Activated CD8-positive, alpha-beta memory T cell treated with anti-CD3 and anti-CD28 coated beads, Interleukin-2, amount 50 U/mL, for 4 hours (primary cell): ENCODE measurements around the gene MYOD1.

ENCODE experiments used
- DNase-seq: peaks from one replicate; pipeline ENCODE4 v3.0.0-alpha.2; 2020

MYOD1 gene

DNA sequence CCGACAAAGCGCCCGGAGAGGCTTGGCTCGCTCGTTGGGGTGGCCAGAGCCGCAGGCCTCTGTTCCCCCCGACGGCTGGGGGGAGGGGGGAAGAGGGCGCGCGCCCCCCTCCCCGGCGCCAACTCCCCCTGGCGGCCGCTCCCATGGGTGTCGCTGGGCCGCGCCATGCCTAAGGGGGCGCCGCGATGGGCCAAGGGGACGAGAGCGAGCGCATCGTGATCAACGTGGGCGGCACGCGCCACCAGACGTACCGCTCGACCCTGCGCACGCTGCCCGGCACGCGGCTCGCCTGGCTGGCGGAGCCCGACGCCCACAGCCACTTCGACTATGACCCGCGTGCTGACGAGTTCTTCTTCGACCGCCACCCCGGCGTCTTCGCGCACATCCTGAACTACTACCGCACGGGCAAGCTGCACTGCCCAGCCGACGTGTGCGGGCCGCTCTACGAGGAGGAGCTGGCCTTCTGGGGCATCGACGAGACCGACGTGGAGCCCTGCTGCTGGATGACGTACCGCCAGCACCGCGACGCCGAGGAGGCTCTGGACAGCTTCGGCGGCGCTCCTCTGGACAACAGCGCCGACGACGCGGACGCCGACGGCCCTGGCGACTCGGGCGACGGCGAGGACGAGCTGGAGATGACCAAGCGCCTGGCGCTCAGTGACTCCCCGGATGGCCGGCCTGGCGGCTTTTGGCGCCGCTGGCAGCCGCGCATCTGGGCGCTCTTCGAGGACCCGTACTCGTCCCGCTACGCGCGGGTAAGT is 16.6 kb downstream of the MYOD1 start:
- no peak for DNase-seq

DNA sequence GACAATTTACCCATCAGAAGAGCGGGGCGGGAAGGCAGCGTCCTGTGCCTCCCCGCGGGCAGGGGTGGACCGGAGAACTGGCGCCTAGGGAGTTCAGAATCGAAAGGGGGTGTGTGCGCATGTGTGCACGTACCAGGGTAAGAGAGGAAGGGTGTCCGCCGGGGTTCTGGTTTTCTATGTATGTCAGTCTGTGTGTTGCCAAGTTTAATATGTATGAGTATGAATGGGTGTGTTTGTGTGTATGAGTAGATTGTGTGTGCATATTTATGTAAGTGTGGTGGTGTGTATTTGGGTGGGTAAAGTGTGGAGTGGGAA is 17.2 kb downstream of the MYOD1 start:
- DNase-seq = no peak

DNA sequence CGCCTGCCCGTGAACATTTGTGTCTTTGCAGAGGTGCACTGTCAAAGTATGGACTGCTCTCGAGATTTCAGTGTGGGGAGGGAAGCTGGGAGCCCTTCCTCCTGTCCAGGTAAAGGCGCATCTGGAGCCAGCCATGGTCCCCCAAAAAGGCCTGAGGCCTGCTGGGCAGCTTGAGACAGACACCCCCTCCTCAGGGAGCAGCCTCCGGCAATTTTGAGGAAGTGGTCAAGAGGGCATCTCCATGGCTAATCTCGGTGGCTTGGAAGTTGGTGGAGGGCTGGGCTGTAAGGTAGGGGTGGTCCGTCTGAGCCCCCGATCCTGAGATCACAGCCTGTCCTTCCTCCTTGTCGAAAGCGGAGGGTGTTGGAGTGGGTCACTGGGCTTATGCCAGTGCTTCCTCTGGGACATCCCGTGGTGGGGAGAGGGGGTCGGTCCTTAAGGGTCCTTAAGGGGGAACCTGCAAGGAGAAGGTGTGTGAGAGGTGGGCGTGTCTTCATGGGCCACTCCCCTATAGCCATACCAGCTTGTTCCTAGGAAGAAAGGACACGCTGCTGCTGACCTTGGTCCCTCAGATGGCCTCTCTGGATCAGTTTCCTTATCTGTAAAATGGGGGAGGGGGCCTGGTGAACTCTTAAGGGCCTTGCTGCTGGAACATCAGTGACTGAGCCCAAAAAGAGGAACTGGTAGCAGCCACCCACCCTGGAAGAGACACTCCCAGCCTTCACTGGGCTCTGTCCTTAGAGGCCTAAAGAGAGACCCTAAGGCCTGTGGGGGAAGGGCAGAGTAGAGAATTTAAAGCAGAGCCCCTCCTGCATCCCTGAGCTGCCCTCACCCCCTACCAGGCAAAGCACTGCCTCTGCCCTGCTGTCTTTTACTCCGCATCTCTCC is 17.8 kb downstream of the MYOD1 start:
- no peak for DNase-seq

DNA sequence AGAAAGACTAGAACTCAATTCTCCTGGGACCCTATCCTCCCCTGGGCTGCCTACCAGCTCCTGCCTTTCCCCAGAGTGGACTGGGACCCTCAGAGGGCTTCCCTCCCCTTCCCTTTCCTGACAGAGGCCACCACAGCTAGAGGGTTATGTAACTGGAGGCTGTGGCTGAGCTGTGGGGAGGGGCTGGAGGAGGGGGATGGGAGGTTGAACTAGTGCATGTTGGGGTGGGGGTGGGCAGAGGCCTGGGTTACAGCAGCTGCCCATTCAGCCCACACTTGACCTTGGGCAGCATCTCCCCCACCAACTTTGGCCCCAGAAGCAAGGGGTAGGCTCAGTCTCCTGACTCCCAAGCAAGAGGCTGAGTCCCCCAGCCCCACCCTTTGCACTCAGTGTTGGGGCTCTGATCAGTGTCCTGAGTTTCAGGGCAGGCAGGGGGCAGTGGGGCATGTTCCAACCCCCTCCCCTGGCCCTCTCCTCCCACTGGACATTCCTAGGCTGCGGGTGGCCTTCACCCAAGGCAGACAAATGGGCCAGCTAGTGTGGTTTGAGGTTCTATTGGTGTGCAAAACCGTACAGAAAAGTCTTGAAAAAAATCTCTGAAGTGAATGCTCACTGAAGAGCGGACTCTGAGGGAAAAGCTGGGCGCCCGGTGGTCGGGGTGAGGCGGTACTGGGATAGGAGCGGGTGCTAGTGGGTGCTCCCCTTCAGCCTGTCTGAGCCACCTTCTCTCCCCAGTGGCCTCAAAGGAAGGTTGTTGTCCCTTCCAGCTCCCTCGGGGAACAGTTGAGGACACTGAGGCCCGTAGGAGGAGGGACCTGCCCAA is 19.0 kb downstream of the MYOD1 start:
- no peak for DNase-seq

DNA sequence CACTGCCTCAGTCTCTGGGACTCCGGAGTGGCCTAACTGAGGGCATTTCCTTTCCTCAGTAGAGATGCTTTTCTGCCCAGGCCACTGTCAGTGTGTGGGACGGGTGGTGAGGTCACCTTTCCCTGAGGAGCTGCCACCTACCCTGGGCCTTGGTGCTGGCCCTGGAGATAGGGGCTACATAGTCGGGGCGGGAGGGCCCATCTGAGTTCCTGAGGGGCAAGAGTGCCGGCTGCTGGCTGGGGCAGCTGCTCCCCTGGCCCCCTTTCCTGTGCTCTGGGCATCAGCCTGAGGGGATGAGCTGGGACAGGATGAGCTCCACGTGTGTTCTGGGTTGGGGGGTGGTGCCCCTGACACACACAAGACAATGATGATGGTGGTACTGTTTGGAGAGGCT is 20.6 kb downstream of the MYOD1 start:
- no peak for DNase-seq

DNA sequence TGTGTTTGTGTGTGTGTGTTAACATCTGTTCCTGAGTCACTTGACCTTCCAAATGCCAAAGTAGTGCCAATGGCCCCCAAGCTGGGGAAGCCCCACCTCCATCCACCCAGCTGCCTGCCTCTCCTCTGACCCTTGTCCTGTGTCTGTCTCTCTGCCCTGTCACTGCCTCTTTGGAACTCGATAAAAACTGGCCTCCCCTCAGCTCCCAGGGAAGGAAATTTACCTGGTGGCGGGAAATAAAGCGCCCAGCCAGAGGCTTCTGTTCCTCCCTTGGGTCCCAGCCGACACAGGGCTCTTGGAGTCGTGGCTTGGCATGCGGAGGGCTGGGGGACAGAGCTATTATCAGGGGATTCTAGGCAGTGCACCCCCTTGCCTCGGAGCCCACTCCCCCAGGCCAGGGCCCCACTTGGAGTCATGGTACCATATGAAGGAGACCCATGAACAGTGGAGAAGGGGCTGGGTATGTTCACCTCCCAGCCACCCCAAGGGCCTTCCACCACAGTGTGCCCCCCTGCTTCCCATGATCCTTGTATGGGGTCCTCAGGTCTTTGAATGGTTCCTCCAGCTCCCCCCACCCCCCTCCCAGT is 21.4 kb downstream of the MYOD1 start:
- peak; percentile 5 for DNase-seq

DNA sequence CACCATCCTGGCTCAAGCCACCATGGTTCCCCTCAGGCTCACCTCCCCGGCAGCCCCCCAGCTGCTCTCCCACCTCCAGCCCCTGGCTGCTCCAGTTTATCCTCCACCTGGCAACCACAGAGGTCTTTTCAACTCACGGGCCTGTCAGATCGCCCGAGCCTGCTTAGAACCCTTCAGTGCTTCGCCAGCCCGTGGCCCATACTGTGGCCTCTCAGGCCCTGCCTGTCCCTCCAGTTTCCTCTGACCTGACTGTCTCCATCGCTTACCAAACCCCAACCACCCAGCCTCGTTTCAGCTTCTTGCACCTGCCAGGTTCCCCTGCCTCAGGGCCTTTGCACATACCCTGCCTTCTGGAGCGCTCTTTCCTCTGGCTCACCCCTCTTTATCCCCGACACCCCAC is 22.1 kb downstream of the MYOD1 start:
- DNase-seq = peak; percentile 9

DNA sequence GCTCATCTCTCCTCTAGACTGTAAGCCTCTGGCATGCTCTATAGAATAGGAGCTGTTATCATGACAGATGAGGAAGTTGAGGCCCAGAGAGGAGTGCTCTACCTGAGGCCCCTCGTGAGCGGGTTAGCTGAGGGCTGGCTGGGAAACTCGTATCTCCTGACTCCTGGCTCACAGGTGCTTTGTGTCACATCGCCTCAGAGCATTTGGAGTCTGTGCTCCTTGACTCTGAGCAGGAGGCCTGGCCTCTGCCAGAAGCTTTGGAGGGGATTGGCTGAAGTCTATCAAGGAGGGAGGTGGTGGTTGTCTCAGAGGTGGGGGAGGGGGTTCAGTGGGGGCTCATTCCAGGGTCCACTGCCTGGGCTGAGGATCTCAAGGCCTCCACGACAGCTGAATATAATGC is 22.6 kb downstream of the MYOD1 start:
- no peak for DNase-seq

DNA sequence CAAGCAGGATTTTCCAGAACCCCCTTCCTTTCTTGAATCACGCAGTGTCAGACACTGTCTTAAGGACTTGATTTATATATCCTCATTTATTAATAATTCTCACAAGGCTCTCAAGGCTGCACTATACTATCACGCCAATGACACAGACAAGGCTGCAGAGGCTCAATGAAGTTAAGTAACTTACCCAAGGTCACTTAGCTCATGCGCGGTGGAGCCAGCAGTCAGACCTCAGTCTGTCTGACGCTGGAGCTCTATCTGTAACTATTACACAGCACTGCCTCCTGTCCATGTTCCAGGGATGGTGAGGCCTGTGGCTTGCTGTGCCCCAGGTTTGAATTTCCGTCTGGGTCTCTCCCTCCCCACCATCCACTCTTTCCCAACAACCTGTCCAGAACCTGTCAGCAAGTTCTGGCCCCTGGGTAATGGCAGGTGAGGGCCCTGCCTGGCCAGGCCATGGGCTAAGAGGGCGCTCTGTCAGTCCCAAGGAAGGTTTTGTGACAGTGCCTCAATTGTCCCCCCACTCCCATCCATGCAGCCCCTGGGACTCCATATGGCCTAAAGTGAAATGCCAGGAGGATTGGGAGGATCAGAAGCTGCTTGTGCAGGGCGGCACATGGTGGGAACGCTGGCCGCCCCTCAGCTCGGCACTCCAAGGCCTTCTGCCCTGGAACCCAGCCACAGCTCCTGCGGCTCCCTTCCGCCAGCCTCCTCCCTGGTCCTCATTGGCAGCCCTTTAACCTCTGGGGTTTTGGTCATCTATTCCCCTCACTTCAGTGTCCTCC is 23.8 kb downstream of the MYOD1 start:
- no peak for DNase-seq

DNA sequence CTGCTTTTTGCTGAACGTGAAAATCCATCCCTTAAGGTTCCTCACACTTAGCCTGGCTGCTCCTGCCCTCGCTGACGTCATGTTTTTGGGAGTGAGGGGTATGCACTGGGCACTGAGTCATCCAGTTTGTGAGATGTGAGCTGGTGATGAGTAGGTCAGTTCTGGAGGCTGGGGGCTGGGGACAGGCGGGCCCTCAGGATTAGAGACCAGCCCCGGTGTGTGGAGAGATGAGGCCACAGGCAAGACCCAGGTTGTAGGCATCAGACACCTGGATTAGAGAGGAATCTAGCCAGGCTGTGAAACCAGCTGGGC is 24.4 kb downstream of the MYOD1 start:
- no peak for DNase-seq

DNA sequence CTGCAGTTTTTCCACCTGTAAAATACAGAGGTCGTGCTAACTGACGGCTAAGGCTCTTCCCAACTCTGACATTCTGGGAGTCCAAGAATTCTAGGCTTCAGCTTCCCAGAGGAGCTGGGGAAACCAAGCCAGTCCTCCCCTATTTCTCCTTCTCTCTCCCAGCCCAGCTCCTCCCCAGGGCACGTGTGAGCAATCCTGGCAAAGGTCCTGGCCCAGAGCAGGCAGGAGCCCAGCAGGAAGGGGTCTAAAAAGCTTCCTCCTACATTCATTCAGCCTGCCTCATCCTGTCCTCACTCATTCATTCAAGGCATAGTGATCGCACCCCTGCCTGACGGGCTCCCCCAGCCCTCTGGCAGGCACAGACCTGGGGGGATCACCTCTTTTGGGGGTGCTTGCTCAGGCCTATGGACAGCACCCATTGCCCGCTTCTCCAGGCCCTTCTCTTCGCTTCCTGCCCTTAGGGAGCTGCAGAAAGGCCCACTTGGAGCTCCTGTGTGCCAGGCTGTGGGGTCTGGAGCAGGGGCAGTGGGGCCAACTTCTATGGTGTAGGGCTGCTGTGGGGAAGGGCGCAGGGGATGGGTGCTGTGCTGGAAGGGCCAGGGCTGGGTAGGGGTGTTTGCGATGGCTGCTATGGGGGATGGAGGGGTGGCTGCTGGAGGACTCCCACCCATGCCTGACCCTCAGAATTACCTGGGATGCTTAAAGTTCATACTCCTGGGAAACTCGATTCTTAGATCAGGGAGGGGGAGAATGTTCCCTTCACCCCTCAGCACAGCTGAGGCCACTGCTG is 25.0 kb downstream of the MYOD1 start:
- DNase-seq = peak; percentile 5

DNA sequence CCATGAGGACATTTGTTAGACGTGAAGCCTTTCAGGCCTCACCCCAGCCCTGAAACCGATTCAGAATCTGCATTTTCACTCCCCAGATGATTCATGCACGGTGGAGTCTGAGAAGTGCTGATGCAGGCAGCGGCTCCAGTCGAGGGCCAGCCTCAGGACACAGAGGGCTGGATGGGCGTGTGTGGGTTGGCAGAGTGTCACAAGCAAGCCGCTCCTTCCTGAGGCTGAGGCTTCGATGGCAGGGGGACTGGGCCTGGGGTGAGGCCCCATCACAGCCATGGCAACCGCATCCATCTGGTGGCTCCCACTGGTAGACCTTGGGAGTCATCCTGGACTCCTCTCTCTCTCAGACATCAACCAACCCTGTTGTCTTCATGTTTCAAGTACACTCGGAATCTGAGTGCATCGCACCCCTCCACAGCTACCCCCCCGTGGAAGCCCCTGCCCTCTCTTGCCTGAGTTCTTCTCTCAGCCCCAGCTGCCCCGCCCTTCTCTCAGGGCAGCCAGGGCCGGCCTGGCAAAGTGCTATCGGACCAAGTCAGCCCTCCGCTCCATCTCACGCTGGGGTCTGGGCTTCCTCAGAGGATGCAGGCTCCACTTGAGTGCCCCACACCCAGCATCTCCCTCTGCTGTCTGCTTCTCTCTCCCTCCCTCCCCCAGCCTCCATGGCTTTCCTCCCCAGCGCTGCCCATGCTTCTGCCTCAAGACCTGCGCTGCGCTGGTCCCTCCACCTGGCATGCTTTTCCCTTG is 25.8 kb downstream of the MYOD1 start:
- DNase-seq = peak; percentile 3

DNA sequence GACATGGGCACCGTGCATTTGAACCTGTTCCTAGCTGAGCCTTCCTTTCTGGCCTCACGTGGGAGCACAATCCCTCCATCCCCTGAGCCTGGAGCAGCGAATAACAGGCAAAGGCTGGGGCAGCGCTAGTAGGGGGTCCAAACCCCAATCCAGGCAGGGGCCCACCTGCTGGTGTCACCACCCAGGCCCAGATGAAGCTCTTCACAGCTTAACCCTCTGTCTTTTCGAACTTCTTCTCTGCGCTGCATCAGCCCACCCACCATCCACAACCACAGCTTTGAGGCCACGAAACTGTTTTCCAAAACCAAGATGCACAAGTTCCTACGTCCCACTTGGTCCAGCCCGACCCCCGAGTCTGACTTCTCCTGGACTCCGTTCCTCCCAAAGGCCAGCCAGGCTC is 26.7 kb downstream of the MYOD1 start:
- DNase-seq = peak; percentile 9

DNA sequence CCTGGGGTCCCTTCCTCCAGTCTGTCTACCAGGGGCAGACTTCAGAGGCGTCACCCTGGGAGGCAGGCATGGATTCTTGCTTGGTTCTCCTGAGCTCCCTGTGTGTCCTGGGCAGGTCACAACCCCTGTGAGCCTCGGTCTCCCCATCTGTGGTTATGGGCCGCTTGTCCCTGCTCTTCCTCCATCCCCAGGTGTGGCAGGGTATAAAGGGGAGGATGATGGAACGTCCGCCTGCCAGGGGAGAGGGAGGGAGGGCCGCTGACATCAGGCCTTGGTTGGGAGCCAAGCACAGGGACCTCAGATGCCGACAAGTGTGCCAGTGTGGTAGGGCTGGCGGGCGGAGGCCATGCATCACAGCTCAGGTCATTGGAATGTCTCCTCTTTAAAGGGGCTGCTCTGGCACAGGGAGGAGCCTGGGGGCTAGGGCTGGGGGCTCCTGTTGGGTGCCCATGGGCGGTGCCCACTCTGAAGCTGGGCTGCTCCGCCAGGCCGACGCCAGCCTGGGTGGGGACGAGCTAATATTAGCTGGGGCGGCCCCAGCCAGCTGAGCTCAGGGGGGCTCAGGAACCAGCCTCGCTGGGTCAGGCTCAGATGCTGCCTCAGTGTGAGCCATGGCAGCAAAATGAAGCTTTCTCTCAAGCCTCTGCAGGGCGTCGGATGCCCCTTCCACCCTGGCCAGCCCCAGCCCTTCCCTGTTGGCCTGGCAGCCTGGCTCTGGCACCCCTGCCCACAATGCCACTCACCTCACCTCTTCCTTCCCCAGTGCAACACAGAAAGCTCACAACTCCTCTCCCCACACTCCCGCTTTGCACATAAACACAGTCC is 28.0 kb downstream of the MYOD1 start:
- peak; percentile 6 for DNase-seq

DNA sequence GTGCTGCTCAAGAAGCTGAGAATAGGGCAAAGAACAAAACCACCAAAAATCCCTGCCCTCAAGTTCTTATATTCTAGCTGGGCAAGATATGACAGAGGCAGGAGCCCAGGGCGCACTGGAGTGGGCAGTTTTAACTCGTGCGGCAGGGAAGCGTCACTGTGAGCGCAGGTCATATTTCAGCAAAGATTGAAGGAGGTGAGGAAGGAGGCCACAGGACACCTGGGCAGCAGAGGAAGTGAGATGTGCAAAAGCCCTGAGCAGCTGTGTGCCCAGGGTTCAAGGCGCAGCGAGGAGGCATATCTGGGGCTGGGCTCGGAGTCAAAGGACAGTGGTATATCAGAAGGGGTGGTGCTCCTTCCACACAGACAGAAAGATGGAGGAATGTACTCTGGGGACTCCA is 28.7 kb downstream of the MYOD1 start:
- peak; percentile 1 for DNase-seq

DNA sequence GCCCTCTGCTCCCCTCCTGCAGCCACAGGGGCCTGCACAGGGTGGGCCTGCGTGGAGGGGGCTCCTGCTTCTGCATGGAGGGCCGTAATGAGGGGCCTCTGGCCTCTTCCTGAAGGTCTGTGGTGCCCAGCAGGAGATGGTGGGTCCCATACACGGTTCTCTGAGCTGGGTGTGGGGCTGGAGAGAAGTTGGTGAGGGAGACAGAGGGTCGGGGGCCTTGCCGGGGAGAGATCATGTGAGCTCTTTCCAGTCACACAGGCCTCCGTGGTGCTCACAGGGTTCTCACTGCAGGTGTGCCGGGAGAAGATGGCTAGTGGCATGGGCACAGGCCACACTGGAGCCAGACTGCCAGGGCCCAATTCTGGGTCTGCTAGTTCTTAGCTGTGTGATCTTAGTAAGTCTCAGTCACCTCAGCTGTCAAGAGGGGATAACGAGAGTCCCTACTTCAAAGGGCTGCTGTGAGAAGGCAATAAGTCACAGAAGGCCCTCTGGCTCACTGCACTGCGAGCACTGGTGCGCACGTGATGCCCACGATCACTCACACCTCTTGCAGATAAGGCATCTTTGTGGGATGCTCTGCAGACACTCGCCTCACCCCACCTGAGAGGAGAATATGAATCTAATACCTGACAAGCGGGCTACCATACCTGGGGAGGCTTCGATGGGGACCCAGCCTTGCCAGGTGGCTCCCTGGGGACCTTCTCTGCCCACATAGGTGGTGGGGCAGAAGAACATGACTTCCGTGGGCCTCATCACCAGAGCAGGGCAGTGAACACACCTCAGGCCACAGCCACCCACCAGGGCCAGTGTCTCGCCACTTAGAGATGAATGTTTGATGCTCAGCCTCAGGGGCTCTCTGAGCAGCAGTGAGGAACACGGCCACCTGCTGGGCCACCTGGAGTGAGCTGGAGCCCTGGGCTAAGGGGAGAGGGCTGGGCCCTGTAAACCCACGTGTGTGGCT is 29.7 kb downstream of the MYOD1 start:
- DNase-seq = peak; percentile 7

DNA sequence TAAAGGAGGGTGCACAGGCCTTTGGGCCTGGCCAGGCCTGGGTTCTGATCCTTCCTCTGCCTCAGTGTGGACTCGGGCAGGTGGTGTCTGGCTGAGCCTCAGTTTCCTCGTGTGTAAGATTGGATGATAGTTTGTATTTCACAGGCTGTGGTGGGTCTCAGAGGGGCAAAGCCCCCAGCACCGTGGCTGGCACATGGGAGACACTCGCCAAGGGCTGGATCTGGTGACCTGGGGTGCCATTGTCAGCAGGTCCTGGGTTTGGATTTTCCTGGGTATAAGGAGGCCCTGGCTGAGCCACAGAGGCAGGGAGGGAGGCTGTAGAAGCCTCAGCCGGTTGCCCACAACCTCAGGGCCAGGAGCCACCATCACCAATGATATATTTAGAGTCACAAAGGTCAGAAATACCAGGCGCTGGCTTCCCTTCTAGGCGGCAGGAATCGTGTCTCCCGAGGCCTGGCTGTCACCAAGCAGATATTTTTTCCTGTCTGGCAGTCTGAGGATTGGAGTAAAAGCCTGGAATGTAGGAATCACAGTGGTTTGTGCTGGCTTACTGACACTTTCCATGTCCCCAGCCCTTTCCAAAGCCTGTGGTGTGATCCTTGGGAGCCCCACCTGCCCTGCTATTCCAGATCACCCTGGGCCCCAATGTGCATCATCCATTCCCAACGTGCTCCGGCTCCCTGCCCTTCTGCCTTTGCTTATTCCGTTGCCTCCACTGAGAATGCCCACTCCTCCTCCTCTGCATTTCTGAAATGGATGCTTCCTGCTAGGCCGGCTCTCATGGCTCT is 30.8 kb downstream of the MYOD1 start:
- DNase-seq = peak; percentile 3

DNA sequence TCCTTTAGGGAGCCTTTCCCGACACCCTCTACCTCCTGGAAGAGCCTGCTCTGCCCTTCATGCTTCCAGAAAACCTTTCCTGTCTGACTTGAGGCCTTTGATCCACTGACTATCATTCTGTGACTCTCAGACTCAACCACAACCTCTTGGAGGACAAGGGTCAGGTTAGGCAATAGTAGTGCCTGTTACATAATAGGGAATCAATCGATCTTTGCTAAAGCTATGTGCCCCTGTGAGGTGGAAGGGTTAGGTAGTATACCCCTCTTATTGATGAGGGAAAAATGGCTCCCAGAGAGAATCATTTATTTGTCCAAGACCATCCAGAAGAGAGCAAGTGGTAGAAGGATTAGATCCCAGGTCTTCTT is 31.4 kb downstream of the MYOD1 start:
- no peak for DNase-seq
